GM23338 (cell line): Measurements from ENCODE around the gene IRF2BPL. TPM values are rescaled to one million over a fixed set of nuclear protein-coding genes. Genes with fewer than 3 reads are reported as not detected.
A peak's percentile ranks its signal among the peaks of the same experiment; 100 is the strongest.

Source experiments
- ATAC-seq: fragments of 200-7000 bp; cut with Tn5 transposase; 3 replicates; pipeline ENCODE4 v1.9.1; 2020
- DNase-seq: peaks from one replicate; pipeline ENCODE4 v3.0.0-alpha.2; 2015; ENCODE audit warnings: low spot score
- H2AFZ ChIP-seq: fragments of 200-600 bp; sonication (generic); 2 replicates; pipeline ENCODE4 v1.8.0; 2016; ENCODE audit warnings: antibody characterized with exemption, mild to moderate bottlenecking, moderate library complexity
- H3F3A ChIP-seq: fragments of 200-600 bp; sonication (generic); replicated peaks from 2 replicates; pipeline ENCODE4 v1.8.0; 2017; ENCODE audit warnings: antibody characterized with exemption, mixed run types, low read depth
- H3K27ac ChIP-seq: fragments of 200-600 bp; sonication (generic); 2 replicates; pipeline ENCODE4 v1.6.1; 2016; ENCODE audit warnings: low read depth
- H3K27me3 ChIP-seq: fragments of 200-600 bp; sonication (generic); 2 replicates; pipeline ENCODE4 v1.8.0; 2016; ENCODE audit warnings: mild to moderate bottlenecking, mixed run types, moderate library complexity; ENCODE audit not compliant: insufficient read depth
- H3K36me3 ChIP-seq: fragments of 200-600 bp; sonication (generic); 2 replicates; pipeline ENCODE4 v1.8.0; 2016; ENCODE audit warnings: mild to moderate bottlenecking; ENCODE audit not compliant: insufficient read depth
- H3K4me1 ChIP-seq: fragments of 200-600 bp; sonication (generic); 2 replicates; pipeline ENCODE4 v1.8.0; 2016; ENCODE audit warnings: mild to moderate bottlenecking, moderate library complexity; ENCODE audit not compliant: insufficient read depth
- H3K4me2 ChIP-seq: fragments of 200-600 bp; sonication (generic); 2 replicates; pipeline ENCODE4 v1.7.1; 2017; ENCODE audit warnings: mixed run types
- H3K4me3 ChIP-seq: fragments of 200-600 bp; sonication (generic); 2 replicates; pipeline ENCODE4 v1.6.1; 2016; ENCODE audit warnings: mixed run types
- H3K79me2 ChIP-seq: fragments of 200-600 bp; sonication (generic); replicated peaks from 2 replicates; pipeline ENCODE4 v1.8.0; 2017; ENCODE audit warnings: mild to moderate bottlenecking; ENCODE audit not compliant: insufficient read depth
- H3K9me2 ChIP-seq: fragments of 200-600 bp; sonication (generic); 2 replicates; pipeline ENCODE4 v1.8.0; 2017; ENCODE audit not compliant: insufficient read depth
- H4K20me1 ChIP-seq: fragments of 200-600 bp; sonication (generic); replicated peaks from 2 replicates; pipeline ENCODE4 v1.8.0; 2017; ENCODE audit warnings: mild to moderate bottlenecking; ENCODE audit not compliant: insufficient read depth
- H3K27ac Mint-ChIP-seq: 2 replicates; pipeline ENCODE4 v1.8.0; 2020; ENCODE audit warnings: inconsistent platforms, mild to moderate bottlenecking, moderate library complexity, mixed read lengths
- H3K27me3 Mint-ChIP-seq: 3 replicates; pipeline ENCODE4 v1.8.0; 2022; ENCODE audit warnings: low read depth, mild to moderate bottlenecking, moderate library complexity, mixed read lengths, inconsistent platforms; ENCODE audit not compliant: insufficient read depth, poor library complexity
- H3K36me3 Mint-ChIP-seq: 3 replicates; pipeline ENCODE4 v1.8.0; 2021; ENCODE audit warnings: low read depth, mild to moderate bottlenecking, inconsistent platforms, moderate library complexity, mixed read lengths
- H3K4me1 Mint-ChIP-seq: 3 replicates; pipeline ENCODE4 v1.8.0; 2020; ENCODE audit warnings: mild to moderate bottlenecking, inconsistent platforms, mixed read lengths
- H3K4me3 Mint-ChIP-seq: 3 replicates; pipeline ENCODE4 v1.8.0; 2021; ENCODE audit warnings: moderate library complexity, mild to moderate bottlenecking, inconsistent platforms, mixed read lengths
- H3K9me3 Mint-ChIP-seq: 3 replicates; pipeline ENCODE4 v1.8.0; 2020; ENCODE audit warnings: moderate library complexity, mild to moderate bottlenecking, inconsistent platforms, mixed read lengths
- CREB1 ChIP-seq: fragments of 250-450 bp; sonication (Bioruptor Pico); IDR thresholded peaks from 2 replicates; pipeline ENCODE4 v1.5.0; 2020; ENCODE audit warnings: low read depth, mild to moderate bottlenecking, moderate library complexity
- CTCF ChIP-seq, 2 experiments: fragments of 200-600 bp in 1 of 2; sonication (generic) in 1 of 2; conservative IDR thresholded peaks; 2 replicates each; pipeline versions ENCODE4 v1.5.1 to v1.6.1; 2016 to 2017; ENCODE audit warnings: antibody characterized with exemption in 2 of 2, low read depth in 2 of 2, mild to moderate bottlenecking in 2 of 2, moderate library complexity in 1 of 2
- ETS1 ChIP-seq: IDR thresholded peaks from 2 replicates; pipeline ENCODE4 v1.6.1; 2016; ENCODE audit warnings: antibody characterized with exemption
- EZH2 ChIP-seq: fragments of 200-600 bp; sonication (generic); IDR thresholded peaks from one replicate; pipeline ENCODE4 v1.8.0; 2017; ENCODE audit warnings: antibody characterized with exemption, mild to moderate bottlenecking, low read depth; ENCODE audit not compliant: unreplicated experiment
- EZH2phosphoT487 ChIP-seq: fragments of 200-600 bp; sonication (generic); IDR thresholded peaks from one replicate; pipeline ENCODE4 v1.8.1; 2018; ENCODE audit warnings: antibody characterized with exemption; ENCODE audit not compliant: unreplicated experiment
- JUNB ChIP-seq: IDR thresholded peaks from one replicate; pipeline ENCODE4 v1.6.1; 2016; ENCODE audit warnings: antibody characterized with exemption; ENCODE audit not compliant: unreplicated experiment
- NANOG ChIP-seq: IDR thresholded peaks from 2 replicates; pipeline ENCODE4 v1.6.1; 2016; ENCODE audit warnings: antibody characterized with exemption, borderline replicate concordance
- POLR2AphosphoS5 ChIP-seq: IDR thresholded peaks from 2 replicates; pipeline ENCODE4 v1.6.1; 2016; ENCODE audit warnings: antibody characterized with exemption, low read depth
- REST ChIP-seq: IDR thresholded peaks from one replicate; pipeline ENCODE4 v1.6.1; 2018; ENCODE audit warnings: antibody characterized with exemption; ENCODE audit not compliant: unreplicated experiment
- STAT1 ChIP-seq: IDR thresholded peaks from one replicate; pipeline ENCODE4 v1.6.1; 2016; ENCODE audit warnings: antibody characterized with exemption; ENCODE audit not compliant: unreplicated experiment
- ZNF114 ChIP-seq: fragments of 250-450 bp; sonication (Bioruptor Pico); IDR thresholded peaks from 2 replicates; pipeline ENCODE4 v1.5.0; 2020; ENCODE audit warnings: mild to moderate bottlenecking, moderate library complexity
- ZNF331 ChIP-seq: fragments of 250-450 bp; sonication (Bioruptor Pico); IDR thresholded peaks from 2 replicates; pipeline ENCODE4 v1.5.0; 2020; ENCODE audit warnings: low read depth, mild to moderate bottlenecking, moderate library complexity
- ZNF462 ChIP-seq: fragments of 250-450 bp; sonication (Bioruptor Pico); IDR thresholded peaks from 2 replicates; pipeline ENCODE4 v1.5.0; 2020; ENCODE audit warnings: mild to moderate bottlenecking, moderate library complexity
- polyA plus RNA-seq: library from polyadenylated mRNA; unstranded; fragments of >200 nt; fragmentation: Nextera tagmentation; extraction: Ambion mirVana; gene quantifications from 2 replicates; pipeline ENCODE4 v1.2.1, GENCODE V29; 2016
- total RNA-seq: library from RNA; depleted of rRNA; stranded (reverse); fragments of >200 nt; shearing (Covaris generic); gene quantifications from 2 replicates; pipeline ENCODE4 v1.2.3, GENCODE V29; 2014

Gene IRF2BPL
- total and polyA plus RNA-seq, 2 experiments from 2014 or later = 11.2 to 119 TPM

GRCh38 chr14:76984297-76984696 is 44.2 kb downstream of the IRF2BPL start:
- H3K4me2 ChIP-seq = peak overlapping the region; percentile 66
- no peak for TF ChIP-seq CTCF (conservative IDR thresholded peaks at IDR 0.05; ENCODE audit: low read depth in 2 of 2)
- TF ChIP-seq REST = no peak
- no peak for TF ChIP-seq STAT1
- TF ChIP-seq ETS1 = no peak
- TF ChIP-seq EZH2phosphoT487 = no peak
- no peak for TF ChIP-seq JUNB
- TF ChIP-seq CREB1 (CRISPR knock-in tag) = no peak
- no peak for TF ChIP-seq ZNF462
- TF ChIP-seq NANOG = no peak
- no peak for TF ChIP-seq ZNF331 (CRISPR knock-in tag)
- TF ChIP-seq POLR2AphosphoS5 = no peak
- no peak for TF ChIP-seq EZH2
- TF ChIP-seq ZNF114 (CRISPR knock-in tag) = no peak
- 0 out of 2 replicates have a peak, but pooled peaks cover 5% of the 10 kb centered on the region for H3F3A ChIP-seq
- DNase-seq (no peak), ATAC-seq (peak; percentile 67)
- no peaks in the 10 kb centered on the region for H4K20me1 ChIP-seq
- H3K4me1 Mint-ChIP-seq = peaks cover 36% of the 10 kb centered on the region
- no peaks in the 10 kb centered on the region; the same call in 1 of the 2 replicates for H3K36me3 ChIP-seq
- peak overlapping the region; percentile 5; the same call in 1 of the 3 replicates for H3K4me3 Mint-ChIP-seq
- H3K27me3 Mint-ChIP-seq = peaks cover 16% of the 10 kb centered on the region
- H3K9me3 Mint-ChIP-seq = no peaks in the 10 kb centered on the region; the same call in 1 of the 3 replicates
- peaks cover 17% of the 10 kb centered on the region for H3K4me1 ChIP-seq
- no peaks in the 10 kb centered on the region for H3K79me2 ChIP-seq
- H3K9me2 ChIP-seq = no peaks in the 10 kb centered on the region
- no peak overlapping the region for H3K27ac Mint-ChIP-seq
- H2AFZ ChIP-seq = peak overlapping the region; percentile 97
- no peak overlapping the region for H3K4me3 ChIP-seq
- no peak overlapping the region for H3K27ac ChIP-seq
- H3K27me3 ChIP-seq = no peaks in the 10 kb centered on the region
- no peaks in the 10 kb centered on the region for H3K36me3 Mint-ChIP-seq
